ENCODE measurements around the gene ITGA11.
A peak's percentile ranks its signal among the peaks of the same experiment; 100 is the strongest.

The ITGA11 gene

GRCh38 chr15:68262514-68263356, 169.2 kb downstream of the ITGA11 start:
- 33% methylated on average over 4 of the region's 5 CpGs for WGBS
- H3K27ac ChIP-seq (ENCODE audit: low read depth, low read length), result peak overlapping the region; percentile 74; the same call in 1 of the 2 replicates
- H3K4me1 ChIP-seq (ENCODE audit: insufficient read depth, low read length), result peaks cover 40% of the 10 kb centered on the region
- no peak overlapping the region for H3K9ac ChIP-seq (ENCODE audit: low read depth, low read length)
- H3K36me3 ChIP-seq (ENCODE audit: insufficient read depth, low read length), result no peaks in the 10 kb centered on the region
- no peak overlapping the region for H3K4me3 ChIP-seq (ENCODE audit: low read length)
- H3K27me3 ChIP-seq (ENCODE audit: insufficient read depth, low read length), result no peaks in the 10 kb centered on the region
- no peaks in the 10 kb centered on the region for H3K9me3 ChIP-seq (ENCODE audit: insufficient read depth, low read depth, low read length)

GRCh38 chr15:68261980-68262379, 170.0 kb downstream of the ITGA11 start:
- 95% methylated on average over 3 of the region's 3 CpGs for WGBS
- no peak overlapping the region for H3K9ac ChIP-seq (ENCODE audit: low read depth, low read length)
- no peak overlapping the region; the same call in 1 of the 2 replicates for H3K27ac ChIP-seq (ENCODE audit: low read depth, low read length)
- H3K4me1 ChIP-seq (ENCODE audit: insufficient read depth, low read length), result peaks cover 45% of the 10 kb centered on the region
- H3K27me3 ChIP-seq (ENCODE audit: insufficient read depth, low read length), result no peaks in the 10 kb centered on the region
- no peak overlapping the region for H3K4me3 ChIP-seq (ENCODE audit: low read length)
- no peaks in the 10 kb centered on the region for H3K36me3 ChIP-seq (ENCODE audit: insufficient read depth, low read length)
- no peaks in the 10 kb centered on the region for H3K9me3 ChIP-seq (ENCODE audit: insufficient read depth, low read depth, low read length)

- Histone ChIP-seq H3K4me1 (ENCODE audit: insufficient read depth, low read length) (peaks cover 47% of the 10 kb centered on the region), H3K36me3 (ENCODE audit: insufficient read depth, low read length) (no peaks in the 10 kb centered on the region), H3K9me3 (ENCODE audit: insufficient read depth, low read depth, low read length) (no peaks in the 10 kb centered on the region), H3K27ac (ENCODE audit: low read depth, low read length) (no peak overlapping the region), H3K4me3 (ENCODE audit: low read length) (no peak overlapping the region), H3K9ac (ENCODE audit: low read depth, low read length) (no peak overlapping the region), H3K27me3 (ENCODE audit: insufficient read depth, low read length) (no peaks in the 10 kb centered on the region)
- WGBS, result no CpG with 5 or more reads among the region's 3 CpGs
Observed at GRCh38 chr15:68261241-68261640, 170.7 kb downstream of the ITGA11 start.

- Histone ChIP-seq H3K27me3 (ENCODE audit: insufficient read depth, low read length) (no peaks in the 10 kb centered on the region), H3K9ac (ENCODE audit: low read depth, low read length) (no peak overlapping the region), H3K27ac (ENCODE audit: low read depth, low read length) (no peak overlapping the region), H3K4me3 (ENCODE audit: low read length) (no peak overlapping the region), H3K36me3 (ENCODE audit: insufficient read depth, low read length) (no peaks in the 10 kb centered on the region), H3K4me1 (ENCODE audit: insufficient read depth, low read length) (peaks cover 34% of the 10 kb centered on the region), H3K9me3 (ENCODE audit: insufficient read depth, low read depth, low read length) (no peaks in the 10 kb centered on the region)
- 90% methylated on average over 2 of the region's 2 CpGs for WGBS
Observed at GRCh38 chr15:68259883-68260282, 172.1 kb downstream of the ITGA11 start.

GRCh38 chr15:68258692-68259091, 173.3 kb downstream of the ITGA11 start:
- H3K36me3 ChIP-seq (ENCODE audit: insufficient read depth, low read length), result no peaks in the 10 kb centered on the region
- WGBS, result 91% methylated on average over 4 of the region's 4 CpGs
- H3K27ac ChIP-seq (ENCODE audit: low read depth, low read length), result no peak overlapping the region

GRCh38 chr15:68256675-68257450, 175.1 kb downstream of the ITGA11 start:
- WGBS, result 4% methylated on average over 56 of the region's 57 CpGs
- Histone ChIP-seq H3K9ac (ENCODE audit: low read depth, low read length) (peak overlapping the region; percentile 89), H3K9me3 (ENCODE audit: insufficient read depth, low read depth, low read length) (no peaks in the 10 kb centered on the region), H3K27ac (ENCODE audit: low read depth, low read length) (peak overlapping the region; percentile 89), H3K36me3 (ENCODE audit: insufficient read depth, low read length) (no peaks in the 10 kb centered on the region), H3K4me1 (ENCODE audit: insufficient read depth, low read length) (peaks cover 8% of the 10 kb centered on the region), H3K27me3 (ENCODE audit: insufficient read depth, low read length) (no peaks in the 10 kb centered on the region), H3K4me3 (ENCODE audit: low read length) (peak overlapping the region; percentile 63)

More at GRCh38 chr15:68258692-68259091, 173.3 kb downstream of the ITGA11 start:
- no peak overlapping the region for H3K9ac ChIP-seq (ENCODE audit: low read depth, low read length)
- no peak overlapping the region for H3K4me3 ChIP-seq (ENCODE audit: low read length)
- peaks cover 22% of the 10 kb centered on the region for H3K4me1 ChIP-seq (ENCODE audit: insufficient read depth, low read length)
- H3K9me3 ChIP-seq (ENCODE audit: insufficient read depth, low read depth, low read length), result no peaks in the 10 kb centered on the region
- no peaks in the 10 kb centered on the region for H3K27me3 ChIP-seq (ENCODE audit: insufficient read depth, low read length)

GRCh38 chr15:68252925-68253534, 178.9 kb downstream of the ITGA11 start:
- 60% methylated on average over 6 of the region's 7 CpGs for WGBS
- H3K36me3 ChIP-seq (ENCODE audit: insufficient read depth, low read length), result no peaks in the 10 kb centered on the region
- H3K27ac ChIP-seq (ENCODE audit: low read depth, low read length), result no peak overlapping the region
- no peak overlapping the region for H3K9ac ChIP-seq (ENCODE audit: low read depth, low read length)
- H3K4me3 ChIP-seq (ENCODE audit: low read length), result no peak overlapping the region
- H3K27me3 ChIP-seq (ENCODE audit: insufficient read depth, low read length), result no peaks in the 10 kb centered on the region
- peaks cover 8% of the 10 kb centered on the region for H3K4me1 ChIP-seq (ENCODE audit: insufficient read depth, low read length)
- no peaks in the 10 kb centered on the region for H3K9me3 ChIP-seq (ENCODE audit: insufficient read depth, low read depth, low read length)

GRCh38 chr15:68249058-68249713, 182.8 kb downstream of the ITGA11 start:
- H3K4me3 ChIP-seq (ENCODE audit: low read length), result no peak overlapping the region
- H3K9me3 ChIP-seq (ENCODE audit: insufficient read depth, low read depth, low read length), result peaks cover 8% of the 10 kb centered on the region; the same call in 1 of the 2 replicates
- no peak overlapping the region for H3K9ac ChIP-seq (ENCODE audit: low read depth, low read length)
- no peaks in the 10 kb centered on the region for H3K4me1 ChIP-seq (ENCODE audit: insufficient read depth, low read length)
- H3K27ac ChIP-seq (ENCODE audit: low read depth, low read length), result no peak overlapping the region
- WGBS, result 100% methylated on average over 1 of the region's 3 CpGs
- H3K36me3 ChIP-seq (ENCODE audit: insufficient read depth, low read length), result no peaks in the 10 kb centered on the region
- no peaks in the 10 kb centered on the region for H3K27me3 ChIP-seq (ENCODE audit: insufficient read depth, low read length)
